B cell (primary cell): ENCODE results near the gene MBD6. TPM values are rescaled to one million over a fixed set of nuclear protein-coding genes. Genes with fewer than 3 reads are reported as not detected.
A peak's percentile ranks its signal among the peaks of the same experiment; 100 is the strongest.

Experiments
- ATAC-seq: fragments of 200-7000 bp; cut with Tn5 transposase; one replicate; pipeline ENCODE4 v1.10.0; 2021; ENCODE audit warnings: low read depth, mild to moderate bottlenecking, moderate number of reproducible peaks, moderate library complexity
- CTCF ChIA-PET: fragments of 350-600 bp; sonication (Branson Sonifier 250); formaldehyde crosslinking; loops from one replicate; lab custom pipeline; 2021; ENCODE audit warnings: antibody characterized with exemption, inconsistent platforms; lab: Charles Lee
- POLR2A ChIA-PET: fragments of 350-600 bp; sonication (Branson Sonifier 250); formaldehyde crosslinking; loops from one replicate; lab custom pipeline; 2021; ENCODE audit warnings: antibody characterized with exemption; lab: Charles Lee
- DNase-seq: peaks from one replicate; pipeline ENCODE4 v3.0.0; 2013
- H2AFZ ChIP-seq: 2 replicates; pipeline ENCODE4 v1.6.1; 2012; ENCODE audit warnings: mild to moderate bottlenecking, low read depth, low read length; ENCODE audit not compliant: insufficient read depth, poor library complexity, severe bottlenecking
- H3K27ac ChIP-seq, 2 donors: 1 replicate in 1 of 2; 2 replicates in 1 of 2; pipeline ENCODE4 v1.5.1; 2012 to 2013; ENCODE audit warnings: low read length in 2 of 2, mild to moderate bottlenecking in 2 of 2, moderate library complexity in 1 of 2
- H3K27me3 ChIP-seq, 4 experiments: fragments of 200-600 bp in 1 of 4; sonication (generic) in 1 of 4; replicated peaks in 1 of 4; 1 replicate in 2 of 4; 2 replicates in 2 of 4; pipeline versions ENCODE4 v1.6.1 to v1.7.0; 2013 to 2016; ENCODE audit warnings: low read length in 3 of 4, mild to moderate bottlenecking in 2 of 4, mixed read lengths in 1 of 4, moderate library complexity in 1 of 4; ENCODE audit not compliant: insufficient read depth in 4 of 4, control insufficient read depth in 3 of 4; ENCODE audit errors: control extremely low read depth in 1 of 4
- H3K36me3 ChIP-seq, 2 experiments: replicated peaks in 1 of 2; 1 replicate in 1 of 2; 2 replicates in 1 of 2; pipeline versions ENCODE4 v1.6.1 to v1.7.1; 2013; ENCODE audit warnings: low read length in 1 of 2; ENCODE audit not compliant: insufficient read depth in 2 of 2, control insufficient read depth in 1 of 2; ENCODE audit errors: control extremely low read depth in 1 of 2, extremely low read depth in 1 of 2
- H3K4me1 ChIP-seq, 2 donors: fragments of 200-600 bp in 1 of 2; sonication (generic) in 1 of 2; 1 replicate in 1 of 2; 2 replicates in 1 of 2; pipeline versions ENCODE4 v1.5.1 to v1.6.1; 2013 to 2017; ENCODE audit warnings: low read length in 2 of 2; ENCODE audit not compliant: control insufficient read depth in 2 of 2, insufficient read depth in 2 of 2
- H3K4me2 ChIP-seq: replicated peaks from 2 replicates; pipeline ENCODE3; 2012; ENCODE audit warnings: mild to moderate bottlenecking, low read depth, low read length; ENCODE audit not compliant: poor library complexity, severe bottlenecking
- H3K4me3 ChIP-seq, 5 experiments: fragments of 200-600 bp in 1 of 5; sonication (generic) in 1 of 5; 1 replicate in 3 of 5; 2 replicates in 2 of 5; pipeline versions ENCODE4 v1.5.1 to v1.7.0; 2011 to 2016; ENCODE audit warnings: low read length in 4 of 5, mild to moderate bottlenecking in 4 of 5, low read depth in 2 of 5, control low read depth in 1 of 5, moderate library complexity in 1 of 5; ENCODE audit not compliant: insufficient read depth in 1 of 5; ENCODE audit errors: control extremely low read depth in 1 of 5, extremely low read depth in 1 of 5
- H3K79me2 ChIP-seq: fragments of 200-600 bp; sonication (generic); one replicate; pipeline ENCODE4 v1.6.0; 2016; ENCODE audit warnings: low read length; ENCODE audit not compliant: control insufficient read depth, insufficient read depth
- H3K9ac ChIP-seq: fragments of 200-600 bp; sonication (generic); 2 replicates; pipeline ENCODE4 v1.6.1; 2017; ENCODE audit warnings: mild to moderate bottlenecking, low read length, moderate library complexity
- H3K9me3 ChIP-seq, 3 donors: one replicate each; pipeline versions ENCODE4 v1.6.1 to v1.7.1; 2013; ENCODE audit warnings: low read length in 2 of 3; ENCODE audit not compliant: control insufficient read depth in 2 of 3, insufficient read depth in 1 of 3; ENCODE audit errors: control extremely low read depth in 1 of 3
- H4K20me1 ChIP-seq: 2 replicates; pipeline ENCODE4 v1.6.0; 2012; ENCODE audit warnings: mild to moderate bottlenecking, low read length; ENCODE audit not compliant: insufficient read depth, control insufficient read depth, poor library complexity, severe bottlenecking
- H3K27ac Mint-ChIP-seq: one replicate; pipeline ENCODE4 v1.8.0; 2021; ENCODE audit warnings: mixed read lengths
- H3K27me3 Mint-ChIP-seq: one replicate; pipeline ENCODE4 v1.8.0; 2021; ENCODE audit warnings: mixed read lengths
- H3K4me1 Mint-ChIP-seq: one replicate; pipeline ENCODE4 v1.8.0; 2021; ENCODE audit warnings: mixed read lengths
- H3K4me3 Mint-ChIP-seq: one replicate; pipeline ENCODE4 v1.8.0; 2021; ENCODE audit warnings: mixed read lengths
- H3K9me3 Mint-ChIP-seq: one replicate; pipeline ENCODE4 v1.8.0; 2022; ENCODE audit warnings: mixed read lengths; ENCODE audit not compliant: insufficient read depth
- CTCF ChIP-seq: fragments of 200-600 bp; IDR thresholded peaks from one replicate; pipeline ENCODE4 v1.8.0; 2022; ENCODE audit warnings: antibody characterized with exemption, mild to moderate bottlenecking
- EZH2 ChIP-seq: IDR thresholded peaks from 2 replicates; pipeline ENCODE4 v1.6.1; 2012; ENCODE audit warnings: borderline replicate concordance, low read depth, mild to moderate bottlenecking, moderate library complexity, low read length; ENCODE audit not compliant: insufficient read depth, poor library complexity, severe bottlenecking
- WGBS: methylation state at CpG from one replicate; pipeline ENCODE4 v1.1.5; 2013; ENCODE audit warnings: missing lambda C conversion rate; ENCODE audit not compliant: insufficient coverage; 5-methylcytosine and 5-hydroxymethylcytosine counted together
- intact Hi-C: fragments of 100-400 bp; cut with micrococcal nuclease; formaldehyde crosslinking; loops from one replicate; pipeline ENCODE4 v1.10.0; 2022
- polyA plus RNA-seq: library from polyadenylated mRNA; depleted of rRNA; stranded (reverse); fragments of >200 nt; gene quantifications from 2 replicates; pipeline ENCODE4 v1.2.3, GENCODE V29; 2012
- total RNA-seq, 2 donors: library from RNA; stranded (reverse); fragments of 120-200 nt in 1 of 2; gene quantifications; 1 replicate in 1 of 2; 2 replicates in 1 of 2; pipeline versions ENCODE4 v1.2.3 to v1.2.4, GENCODE V29; 2013 to 2022

Gene MBD6
- total and polyA plus RNA-seq, 2 donors (not counting 1 experiment from before 2014, with no cell fraction given): 39.4 to 121 TPM

- TF ChIP-seq EZH2 (no peak), CTCF (no peak)
- Histone ChIP-seq H2AFZ (no peak overlapping the region), H3K4me1 (peaks cover 20 to 26% of the 10 kb centered on the region in 2 donors), H3K9ac (peak overlapping the region; percentile 77), H3K4me3 (peak overlapping the region in 1 of 5 experiments; percentile 75), H3K4me2 (peak overlapping the region; percentile 98), H3K9me3 (no peaks in the 10 kb centered on the region), H3K27me3 (no peaks in the 10 kb centered on the region), H3K36me3 (peaks cover 5 to 25% of the 10 kb centered on the region in 2 experiments), H3K27ac (no peak overlapping the region), H4K20me1 (peaks cover 5% of the 10 kb centered on the region), H3K79me2 (peaks cover 61% of the 10 kb centered on the region)
- ATAC-seq: no peak
- ChIA-PET CTCF (interaction anchor here (0.7 to 3.3 kb wide), 6 partner anchors 8 to 35 kb away, joined by 3 to 18 read pairs (median 8); partner anchors contain the start of gene GLI1), POLR2A (interaction anchor here (0.7 to 1.0 kb wide), 2 partner anchors 10 to 34 kb away, joined by 3 read pairs; no protein-coding TSS in a partner anchor)
- Mint-ChIP-seq H3K4me3 (no peak overlapping the region), H3K4me1 (peaks cover 30% of the 10 kb centered on the region), H3K9me3 (no peaks in the 10 kb centered on the region), H3K27me3 (no peaks in the 10 kb centered on the region), H3K27ac (peak overlapping the region; percentile 93)
- no peak for DNase-seq
- intact Hi-C loops: loop anchor here (1.0 to 10.0 kb wide), 7 partner anchors 8 to 734 kb away; partner anchors contain the start of genes ARHGAP9, CDK4, DCTN2 and DDIT3
- 92% methylated on average over 10 of the region's 27 CpGs for WGBS
Measured at GRCh38 chr12:57487055-57487596, 35.5 kb upstream of the MBD6 start.
